SH-SY5Y (cell line): ENCODE data around the gene MDM4.

Experiments
- GATA2 ChIP-seq: IDR thresholded peaks from 2 replicates; pipeline ENCODE4 v1.6.1; 2011; ENCODE audit warnings: mild to moderate bottlenecking, low read depth, low read length
- GATA3 ChIP-seq: IDR thresholded peaks from 2 replicates; pipeline ENCODE4 v1.6.1; 2011; ENCODE audit warnings: low read depth, mild to moderate bottlenecking, low read length, moderate library complexity

GRCh38 chr1:204524986-204525385 lies 8.8 kb downstream of the MDM4 start:
- TF ChIP-seq GATA2 (no peak), GATA3 (no peak)
